Omental fat pad (tissue), 4 donors: ENCODE data around the gene MLC1. TPM values are rescaled to one million over a fixed set of nuclear protein-coding genes. Genes with fewer than 3 reads are reported as not detected.

Experiments
- ATAC-seq: fragments of 150-250 bp; one replicate; pipeline ENCODE4 v1.9.1; 2016; ENCODE audit warnings: mild to moderate bottlenecking, moderate library complexity; ENCODE audit not compliant: low FRiP score
- DNase-seq: peaks from one replicate; pipeline ENCODE4 v3.0.0-alpha.2; 2019; ENCODE audit warnings: low spot score
- CTCF ChIP-seq, 3 donors: fragments of 450-650 bp; IDR thresholded peaks; one replicate each; pipeline ENCODE4 v1.5.1; 2016 to 2017; ENCODE audit warnings: antibody characterized with exemption in 3 of 3, mild to moderate bottlenecking in 3 of 3, moderate library complexity in 2 of 3
- total RNA-seq, 4 donors: library from RNA; depleted of rRNA; stranded (reverse); fragments of >200 nt; gene quantifications; one replicate each; pipeline ENCODE4 v1.1.0, GENCODE V29; 2016

The MLC1 gene
- total RNA-seq, 4 donors from 2014 or later: 0.44 TPM; not detected in 3

DNA sequence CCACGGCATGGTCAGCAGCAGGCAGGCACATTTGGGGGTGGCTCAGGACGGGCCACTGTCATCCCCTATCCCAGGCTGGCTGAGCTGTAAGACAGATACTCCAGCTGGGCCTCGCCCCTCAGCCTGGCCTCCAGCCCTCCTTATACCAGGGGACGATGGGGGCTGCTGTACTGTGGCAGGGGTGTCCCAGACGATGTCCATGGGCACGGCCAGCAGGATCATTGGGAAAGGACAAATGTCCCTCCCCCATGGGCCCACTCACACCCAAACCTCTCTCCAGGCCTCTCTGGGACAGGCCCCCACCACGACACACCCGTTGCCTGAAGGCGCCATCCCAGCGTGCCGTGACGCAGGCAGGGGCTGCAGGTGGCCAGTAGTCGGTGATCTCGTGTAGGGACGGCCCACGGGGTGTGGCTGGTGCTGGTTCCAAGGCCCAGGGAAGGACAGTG, 71.1 kb downstream of the MLC1 start:
- no peak for TF ChIP-seq CTCF (IDR thresholded peaks at IDR 0.05)
- DNase-seq (no peak), ATAC-seq (no peak)

DNA sequence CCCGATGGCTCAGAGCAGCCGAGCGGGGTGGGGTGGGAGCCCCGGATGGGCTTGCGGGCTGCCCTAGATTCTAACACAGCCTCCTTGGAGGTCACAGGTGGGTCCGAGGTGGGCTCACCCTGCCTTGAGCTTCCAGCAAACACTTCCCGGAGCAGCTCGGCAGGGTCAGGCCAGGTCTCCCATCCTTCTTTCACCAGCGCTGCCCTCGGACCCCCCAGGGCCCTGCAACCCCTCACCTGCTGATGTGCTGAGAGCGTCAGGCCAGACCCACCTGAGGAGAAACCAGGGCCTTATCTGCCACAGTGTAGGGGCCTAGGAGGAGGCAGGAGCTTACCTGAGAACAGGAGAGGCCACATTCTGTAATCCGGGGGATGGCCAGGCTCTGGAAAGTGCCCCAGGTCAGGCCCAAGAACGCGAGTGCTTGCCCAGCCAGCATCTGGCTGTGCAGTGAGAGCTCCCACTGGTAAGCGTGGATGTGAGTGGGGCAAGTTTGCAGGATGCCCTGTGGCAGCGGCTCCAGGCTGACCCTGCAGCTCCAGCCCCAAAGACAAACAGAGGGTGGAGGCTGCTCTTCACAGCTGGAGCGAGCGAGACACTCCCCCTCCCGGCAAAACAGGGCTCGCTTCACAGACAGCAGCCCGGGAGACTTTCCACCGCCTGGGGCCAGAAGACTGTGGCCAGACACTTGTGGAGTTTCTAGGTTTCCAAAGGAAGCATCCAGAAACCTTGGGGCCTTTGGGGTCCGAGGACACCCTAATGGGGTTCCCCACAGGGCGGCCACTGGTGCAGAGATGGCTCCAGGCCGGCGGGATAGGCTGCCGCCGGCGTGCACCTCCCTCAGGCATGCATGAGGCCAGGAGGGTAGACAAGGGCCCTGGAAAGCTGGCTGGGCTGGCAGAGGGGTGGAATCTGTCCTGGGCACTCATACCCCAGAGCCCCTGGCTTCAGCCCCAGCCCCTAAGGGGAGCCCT, 72.7 kb downstream of the MLC1 start, which contains the start of gene IL17REL:
IL17REL (minus strand) TSS at position 555 of the 971 bp plus-strand sequence; CDS start at position 436, 119 bp downstream.
- peak; percentile 16 for ATAC-seq
- no peak for TF ChIP-seq CTCF (IDR thresholded peaks at IDR 0.05)
- no peak for DNase-seq

GRCh38 chr22:50011447-50012210, 73.6 kb downstream of the MLC1 start:
- TF ChIP-seq CTCF (IDR thresholded peaks at IDR 0.05): no peak
- no peak for ATAC-seq
- no peak for DNase-seq

- DNase-seq: no peak
- no peak for ATAC-seq
- no peak for TF ChIP-seq CTCF (IDR thresholded peaks at IDR 0.05)
These were observed 74.4 kb downstream of the MLC1 start for GRCh38 chr22:50010676-50011446.

GRCh38 chr22:50009765-50010675, 75.2 kb downstream of the MLC1 start:
- DNase-seq (no peak), ATAC-seq (no peak)
- TF ChIP-seq CTCF (IDR thresholded peaks at IDR 0.05): no peak

Other genes with a start within 250 kb of the MLC1 start
- gene ZBED4, start 231.6 kb downstream of the MLC1 start, total RNA-seq: 10 to 100 TPM; 10.0 to 21.6 (median 11.4) TPM
- gene ALG12, start 167.0 kb downstream of the MLC1 start, total RNA-seq: 10 to 100 TPM; 11.7 to 21.8 (median 13.0) TPM
- 10 to 100 TPM; 30.8 to 52.4 (median 39.8) TPM for gene CRELD2, start 166.8 kb downstream of the MLC1 start, total RNA-seq
- gene PIM3, start 124.7 kb downstream of the MLC1 start, total RNA-seq: 100 to 1,000 TPM in 2 of 4 donors, 10 to 100 TPM in 2; 92.2 to 174 (median 114) TPM
- gene IL17REL, start 72.7 kb downstream of the MLC1 start, total RNA-seq: not detected
- not detected for gene TTLL8, start 27.1 kb downstream of the MLC1 start, total RNA-seq
- gene MOV10L1, start 4.6 kb upstream of the MLC1 start, total RNA-seq: 1 to 10 TPM in 2 of 4 donors, under 1 TPM in 2; 0.36 to 2.5 (median 0.97) TPM
- 1 to 10 TPM; 1.3 to 1.8 (median 1.6) TPM for gene PANX2, start 85.3 kb upstream of the MLC1 start, total RNA-seq
- gene TRABD, start 100.5 kb upstream of the MLC1 start, total RNA-seq: 10 to 100 TPM; 18.3 to 43.1 (median 28.4) TPM
- gene SELENOO, start 115.6 kb upstream of the MLC1 start, total RNA-seq: 10 to 100 TPM; 21.2 to 38.3 (median 31.9) TPM
- 10 to 100 TPM; 32.7 to 52.2 (median 33.5) TPM for gene TUBGCP6, start 159.6 kb upstream of the MLC1 start, total RNA-seq
- gene HDAC10, start 165.8 kb upstream of the MLC1 start, total RNA-seq: 10 to 100 TPM; 18.4 to 53.8 (median 23.6) TPM
- 10 to 100 TPM in 3 of 4 donors, 1 to 10 TPM in 1; 7.9 to 31.1 (median 17.8) TPM for gene MAPK12, start 176.3 kb upstream of the MLC1 start, total RNA-seq
- 10 to 100 TPM; 12.1 to 38.9 (median 20.4) TPM for gene MAPK11, start 185.0 kb upstream of the MLC1 start, total RNA-seq
- 100 to 1,000 TPM in 3 of 4 donors, 10 to 100 TPM in 1; 91.4 to 130 (median 115) TPM for gene PLXNB2, start 222.2 kb upstream of the MLC1 start, total RNA-seq
- gene DENND6B, start 241.6 kb upstream of the MLC1 start, total RNA-seq: 1 to 10 TPM; 2.2 to 3.1 (median 2.7) TPM